IMR-90 (cell line): ENCODE results near the gene NARS2. TPM values are rescaled to one million over a fixed set of nuclear protein-coding genes. Genes with fewer than 3 reads are reported as not detected.

ENCODE experiments used
- ATAC-seq: fragments of 200-7000 bp; cut with Tn5 transposase; 2 replicates; pipeline ENCODE4 v1.9.1; 2020; ENCODE audit warnings: low read depth, mild to moderate bottlenecking, moderate library complexity
- BruUV-seq: library from RNA; stranded (reverse); fragments of 400-500 nt; replicated peaks from 2 replicates; lab custom pipeline; 2021; lab: Mats Ljungman, UMichigan
- CTCF ChIA-PET: fragments of 300-600 bp; formaldehyde crosslinking; extraction: SDS; loops from one replicate; lab custom pipeline; 2021; ENCODE audit warnings: antibody characterized with exemption; lab: Yijun Ruan, JAX
- POLR2A ChIA-PET: fragments of 300-600 bp; sonication (Branson Sonifier 250); formaldehyde crosslinking; loops from one replicate; lab custom pipeline; 2022; ENCODE audit warnings: antibody characterized with exemption; ENCODE audit not compliant: unreplicated experiment; lab: Charles Lee
- DNase-seq: peaks from one replicate; pipeline ENCODE4 v3.0.0; 2013
- H2AFZ ChIP-seq: replicated peaks from 2 replicates; pipeline ENCODE3; 2013; ENCODE audit warnings: low read length, mild to moderate bottlenecking; ENCODE audit not compliant: poor library complexity
- H2AK5ac ChIP-seq: 2 replicates; pipeline ENCODE4 v1.6.1; 2013; ENCODE audit warnings: low read depth, low read length, inconsistent platforms
- H2AK9ac ChIP-seq: replicated peaks from 2 replicates; pipeline ENCODE3; 2013; ENCODE audit warnings: mild to moderate bottlenecking, low read depth, low read length, moderate library complexity; ENCODE audit not compliant: poor library complexity
- H2BK120ac ChIP-seq: 2 replicates; pipeline ENCODE4 v1.6.1; 2013; ENCODE audit warnings: low read depth, low read length, inconsistent platforms
- H2BK15ac ChIP-seq: 3 replicates; pipeline ENCODE4 v1.6.1; 2013; ENCODE audit warnings: low read depth, low read length, inconsistent platforms
- H2BK20ac ChIP-seq: 2 replicates; pipeline ENCODE4 v1.6.1; 2013; ENCODE audit warnings: low read depth, mild to moderate bottlenecking, inconsistent platforms, low read length, moderate library complexity
- H2BK5ac ChIP-seq: 2 replicates; pipeline ENCODE4 v1.6.1; 2013; ENCODE audit warnings: mild to moderate bottlenecking, low read depth, low read length, inconsistent platforms; ENCODE audit not compliant: poor library complexity, severe bottlenecking
- H3K14ac ChIP-seq: replicated peaks from 2 replicates; pipeline ENCODE4 v1.6.1; 2013; ENCODE audit warnings: low read depth, low read length, inconsistent platforms
- H3K18ac ChIP-seq: 2 replicates; pipeline ENCODE4 v1.6.1; 2013; ENCODE audit warnings: low read depth, low read length, control low read depth
- H3K23ac ChIP-seq: 2 replicates; pipeline ENCODE4 v1.6.1; 2013; ENCODE audit warnings: low read depth, low read length, inconsistent platforms
- H3K27ac ChIP-seq: 2 replicates; pipeline ENCODE4 v1.5.1; 2013; ENCODE audit warnings: mild to moderate bottlenecking, control low read depth, low read length; ENCODE audit not compliant: insufficient read depth
- H3K27me3 ChIP-seq: 2 replicates; pipeline ENCODE4 v1.6.1; 2013; ENCODE audit warnings: low read length; ENCODE audit not compliant: control insufficient read depth, insufficient read depth
- H3K36me3 ChIP-seq: 2 replicates; pipeline ENCODE4 v1.6.1; 2013; ENCODE audit warnings: low read length, mixed read lengths; ENCODE audit not compliant: control insufficient read depth, insufficient read depth
- H3K4ac ChIP-seq: 2 replicates; pipeline ENCODE4 v1.6.1; 2013; ENCODE audit warnings: low read depth, low read length, inconsistent platforms
- H3K4me1 ChIP-seq: 2 replicates; pipeline ENCODE4 v1.6.1; 2013; ENCODE audit warnings: low read length, mixed read lengths; ENCODE audit not compliant: control insufficient read depth, insufficient read depth
- H3K4me2 ChIP-seq: 2 replicates; pipeline ENCODE4 v1.6.1; 2013; ENCODE audit warnings: low read depth, mild to moderate bottlenecking, control low read depth, low read length, moderate library complexity
- H3K4me3 ChIP-seq: 2 replicates; pipeline ENCODE4 v1.5.1; 2013; ENCODE audit warnings: low read depth, mild to moderate bottlenecking, control low read depth, low read length, moderate library complexity; ENCODE audit not compliant: insufficient read depth
- H3K56ac ChIP-seq: 2 replicates; pipeline ENCODE4 v1.6.1; 2013; ENCODE audit warnings: low read length, inconsistent platforms; ENCODE audit not compliant: insufficient read depth; ENCODE audit errors: extremely low read depth
- H3K79me1 ChIP-seq, 2 experiments: 2 replicates each; pipeline ENCODE4 v1.6.1; 2013; ENCODE audit warnings: low read length in 2 of 2, inconsistent platforms in 1 of 2, low read depth in 1 of 2
- H3K9ac ChIP-seq: 2 replicates; pipeline ENCODE4 v1.6.1; 2013; ENCODE audit warnings: low read depth, low read length, control low read depth
- H3K9me1 ChIP-seq: 2 replicates; pipeline ENCODE4 v1.6.1; 2013; ENCODE audit warnings: low read length, inconsistent platforms; ENCODE audit not compliant: insufficient read depth
- H3K9me3 ChIP-seq: 2 replicates; pipeline ENCODE4 v1.6.1; 2013; ENCODE audit warnings: low read length; ENCODE audit not compliant: control insufficient read depth, insufficient read depth
- H4K20me1 ChIP-seq: 2 replicates; pipeline ENCODE4 v1.6.1; 2013; ENCODE audit warnings: low read length, inconsistent platforms; ENCODE audit not compliant: insufficient read depth
- H4K5ac ChIP-seq: 2 replicates; pipeline ENCODE4 v1.6.1; 2013; ENCODE audit warnings: mild to moderate bottlenecking, low read depth, low read length, control low read depth
- H4K8ac ChIP-seq, 2 experiments: 2 replicates each; pipeline ENCODE4 v1.6.1; 2013; ENCODE audit warnings: low read depth in 2 of 2, low read length in 2 of 2, control low read depth in 1 of 2, inconsistent platforms in 1 of 2
- H4K91ac ChIP-seq: 2 replicates; pipeline ENCODE4 v1.6.1; 2013; ENCODE audit warnings: low read depth, low read length, inconsistent platforms; ENCODE audit not compliant: insufficient read depth
- CEBPB ChIP-seq: IDR thresholded peaks from 2 replicates; pipeline ENCODE4 v1.6.1; 2012; ENCODE audit warnings: low read depth, low read length, improper control_type of control experiment
- CHD1 ChIP-seq: IDR thresholded peaks from 2 replicates; pipeline ENCODE4 v1.6.1; 2012; ENCODE audit warnings: low read depth, low read length, improper control_type of control experiment
- MAFK ChIP-seq: IDR thresholded peaks from 2 replicates; pipeline ENCODE4 v1.6.1; 2012; ENCODE audit warnings: low read depth, low read length, improper control_type of control experiment
- MAZ ChIP-seq: IDR thresholded peaks from 2 replicates; pipeline ENCODE4 v1.6.1; 2012; ENCODE audit warnings: low read depth, mild to moderate bottlenecking, low read length, improper control_type of control experiment, moderate library complexity, borderline replicate concordance
- POLR2A ChIP-seq: IDR thresholded peaks from 2 replicates; pipeline ENCODE4 v1.6.1; 2012; ENCODE audit warnings: mild to moderate bottlenecking, low read depth, low read length
- RCOR1 ChIP-seq: IDR thresholded peaks from 2 replicates; pipeline ENCODE4 v1.6.1; 2012; ENCODE audit warnings: mild to moderate bottlenecking, low read length, improper control_type of control experiment; ENCODE audit not compliant: insufficient replicate concordance
- RFX5 ChIP-seq: IDR thresholded peaks from 2 replicates; pipeline ENCODE4 v1.8.0; 2012; ENCODE audit warnings: low read depth, mild to moderate bottlenecking, low read length, moderate library complexity
- SMC3 ChIP-seq: fragments of 150-350 bp; IDR thresholded peaks from 2 replicates; pipeline ENCODE4 v1.6.1; 2016; ENCODE audit warnings: low read depth, mild to moderate bottlenecking, antibody characterized with exemption, low read length, moderate library complexity
- WGBS, 2 experiments: methylation state at CpG; one replicate each; pipeline versions ENCODE4 v1.1.5 to v1.1.7; 2013; ENCODE audit warnings: missing lambda C conversion rate in 2 of 2; ENCODE audit not compliant: insufficient read length in 1 of 2; ENCODE audit errors: extremely low coverage in 2 of 2; 5-methylcytosine and 5-hydroxymethylcytosine counted together
- dilution Hi-C: fragments of 300-500 bp; cut with HindIII; formaldehyde crosslinking; loops from one replicate; pipeline ENCODE4 v1.14.3; 2018; ENCODE audit warnings: low sequenced_read_pairs; ENCODE audit not compliant: unreplicated experiment
- in situ Hi-C: fragments of 300-500 bp; cut with MboI; formaldehyde crosslinking; loops from 3 replicates; pipeline ENCODE4 v1.14.3; 2019; ENCODE audit warnings: low sequenced_read_pairs, inconsistent platforms, mixed read lengths
- intact Hi-C: fragments of 100-400 bp; cut with micrococcal nuclease; formaldehyde crosslinking; loops from 2 replicates; pipeline ENCODE4 v1.10.0; 2022
- polyA plus RNA-seq, 3 experiments: library from polyadenylated mRNA; depleted of rRNA; stranded (reverse); fragments of >200 nt; gene quantifications; 2 replicates each; pipeline ENCODE4 v1.2.3, GENCODE V29; 2012; ENCODE audit warnings: low replicate concordance in 1 of 3
- total RNA-seq: library from RNA; depleted of rRNA; stranded (reverse); fragments of >200 nt; gene quantifications from 2 replicates; pipeline ENCODE4 v1.2.3, GENCODE V29; 2012
- TF ChIP-seq, protein P1 (sequence below): fragments of 150-350 bp; IDR thresholded peaks from 2 replicates; pipeline ENCODE4 v1.6.1; 2017; ENCODE audit warnings: mild to moderate bottlenecking, antibody characterized with exemption, low read length, low read depth

Gene NARS2
- total and polyA plus RNA-seq, 2 of the 4 experiments (the other 2 are of a cell fraction): 8.0 to 15.8 TPM

- dilution Hi-C loops (no loop called here), in situ Hi-C loops (no loop called here), intact Hi-C loops (no loop called here)
- Histone ChIP-seq H3K4me3 (no peak overlapping the region), H2AFZ (no peak overlapping the region), H4K8ac (no peak overlapping the region), H3K27me3 (no peaks in the 10 kb centered on the region), H4K91ac (no peak overlapping the region), H2AK9ac (no peak overlapping the region), H3K4me1 (no peaks in the 10 kb centered on the region), H2AK5ac (no peak overlapping the region), H3K9me1 (0 out of 2 replicates have a peak, but pooled peaks cover 3% of the 10 kb centered on the region), H3K9ac (no peak overlapping the region), H2BK5ac (no peak overlapping the region), H3K23ac (no peak overlapping the region), H4K5ac (no peak overlapping the region), H2BK20ac (no peak overlapping the region), H2BK15ac (no peak overlapping the region), H3K4ac (no peak overlapping the region), H3K79me1 (no peaks in the 10 kb centered on the region; a peak in 1 of 4 replicates), H3K18ac (no peak overlapping the region), H3K56ac (no peak overlapping the region), H3K36me3 (peaks cover 2% of the 10 kb centered on the region; the same call in 1 of the 2 replicates), H3K4me2 (no peak overlapping the region), H2BK120ac (no peak overlapping the region), H4K20me1 (no peaks in the 10 kb centered on the region), H3K14ac (no peak overlapping the region), H3K9me3 (no peaks in the 10 kb centered on the region), H3K27ac (no peak overlapping the region)
- ChIA-PET POLR2A (no interaction called here), CTCF (interaction anchor here (1.0 kb wide), 1 partner anchor 12 kb away, joined by 4 read pairs; no protein-coding TSS in a partner anchor)
- no TSS peak for BruUV-seq
- DNase-seq (no peak), ATAC-seq (no peak)
- TF ChIP-seq MAZ: no peak
- TF ChIP-seq, protein P1, sequence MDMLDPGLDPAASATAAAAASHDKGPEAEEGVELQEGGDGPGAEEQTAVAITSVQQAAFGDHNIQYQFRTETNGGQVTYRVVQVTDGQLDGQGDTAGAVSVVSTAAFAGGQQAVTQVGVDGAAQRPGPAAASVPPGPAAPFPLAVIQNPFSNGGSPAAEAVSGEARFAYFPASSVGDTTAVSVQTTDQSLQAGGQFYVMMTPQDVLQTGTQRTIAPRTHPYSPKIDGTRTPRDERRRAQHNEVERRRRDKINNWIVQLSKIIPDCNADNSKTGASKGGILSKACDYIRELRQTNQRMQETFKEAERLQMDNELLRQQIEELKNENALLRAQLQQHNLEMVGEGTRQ: no peak
- TF ChIP-seq CHD1: no peak
- TF ChIP-seq MAFK: no peak
- TF ChIP-seq POLR2A: no peak
- no peak for TF ChIP-seq RFX5
- no peak for TF ChIP-seq SMC3
- no peak for TF ChIP-seq RCOR1
- TF ChIP-seq CEBPB: no peak
- WGBS, 2 experiments: 92% methylated on average over 2 of the region's 4 CpGs; no CpG with 5 or more reads in 1 of the 2 experiments
Measured at GRCh38 chr11:78516281-78516680, 58.4 kb downstream of the NARS2 start.
